ENCODE measurements around the gene DMBX1.
A peak's percentile ranks its signal among the peaks of the same experiment; 100 is the strongest.

The DMBX1 gene

GRCh38 chr1:46493316-46494032 is 3.8 kb downstream of the DMBX1 start:
- no peak overlapping the region for H2BK15ac ChIP-seq (ENCODE audit: low read length)
- no peak overlapping the region for H4K8ac ChIP-seq (ENCODE audit: low read depth, low read length)
- H3K4me1 ChIP-seq (ENCODE audit: control insufficient read depth in 2 of 2, insufficient read depth in 1 of 2, low read depth in 1 of 2, low read length in 2 of 2): peaks cover 0 to 14% of the 10 kb centered on the region in 2 donors
- H3K27me3 ChIP-seq (ENCODE audit: control insufficient read depth in 3 of 3, insufficient read depth in 3 of 3, low read depth in 1 of 3, low read length in 3 of 3): peaks cover 48 to 98% (median 77%) of the 10 kb centered on the region in 3 experiments
- H3K18ac ChIP-seq (ENCODE audit: low read length): peak overlapping the region; percentile 85
- H3K79me1 ChIP-seq (ENCODE audit: low read depth, low read length): no peaks in the 10 kb centered on the region
- H2AFZ ChIP-seq (ENCODE audit: low read length): no peak overlapping the region
- WGBS, 2 donors (ENCODE audit: extremely low coverage in 2 of 2, insufficient read length in 2 of 2, insufficient replicate concordance in 1 of 2): no CpG with 5 or more reads among the region's 19 CpGs
- H3K23ac ChIP-seq (ENCODE audit: low read depth, low read length, poor library complexity): no peak overlapping the region
- H2AK5ac ChIP-seq (ENCODE audit: low read depth, low read length): no peak overlapping the region
- H2BK12ac ChIP-seq (ENCODE audit: low read length): no peak overlapping the region
- H3K9ac ChIP-seq (ENCODE audit: low read depth, low read length, poor library complexity): no peak overlapping the region
- H3K27ac ChIP-seq (replicated peaks; ENCODE audit: low read length): no peak overlapping the region
- H3K14ac ChIP-seq (ENCODE audit: low read length): no peak overlapping the region
- H2BK5ac ChIP-seq (ENCODE audit: low read length): no peak overlapping the region
- no peak for DNase-seq (ENCODE audit: low spot score)
- H3K36me3 ChIP-seq (replicated peaks in 1 of 2; ENCODE audit: control insufficient read depth in 2 of 2, insufficient read depth in 2 of 2, low read length in 2 of 2): no peaks in the 10 kb centered on the region
- no peaks in the 10 kb centered on the region for H3K9me3 ChIP-seq (replicated peaks in 1 of 2; ENCODE audit: control insufficient read depth in 2 of 2, insufficient read depth in 1 of 2, low read depth in 1 of 2, low read length in 2 of 2)
- H4K91ac ChIP-seq (ENCODE audit: low read depth, low read length, poor library complexity): no peak overlapping the region
- H3K4ac ChIP-seq (ENCODE audit: low read length): no peak overlapping the region
- no peak overlapping the region for H2BK120ac ChIP-seq (ENCODE audit: low read depth, low read length)
- H3K4me2 ChIP-seq (ENCODE audit: insufficient read depth, low read length, poor library complexity, severe bottlenecking): no peak overlapping the region
- peak overlapping the region in 1 of 2 donors; percentile 7 for H3K4me3 ChIP-seq (ENCODE audit: low read length in 2 of 2)

- H2AK5ac ChIP-seq (ENCODE audit: low read depth, low read length): no peak overlapping the region
- no peak overlapping the region for H3K4me3 ChIP-seq (ENCODE audit: low read length in 2 of 2)
- no peak overlapping the region for H2AFZ ChIP-seq (ENCODE audit: low read length)
- no peak overlapping the region for H3K4ac ChIP-seq (ENCODE audit: low read length)
- no peak overlapping the region for H4K91ac ChIP-seq (ENCODE audit: low read depth, low read length, poor library complexity)
- no peak overlapping the region for H2BK5ac ChIP-seq (ENCODE audit: low read length)
- H4K8ac ChIP-seq (ENCODE audit: low read depth, low read length): no peak overlapping the region
- no peak overlapping the region for H3K9ac ChIP-seq (ENCODE audit: low read depth, low read length, poor library complexity)
- DNase-seq (ENCODE audit: low spot score): no peak
- no peaks in the 10 kb centered on the region for H3K36me3 ChIP-seq (replicated peaks in 1 of 2; ENCODE audit: control insufficient read depth in 2 of 2, insufficient read depth in 2 of 2, low read length in 2 of 2)
- peaks cover 0 to 5% of the 10 kb centered on the region in 2 donors for H3K4me1 ChIP-seq (ENCODE audit: control insufficient read depth in 2 of 2, insufficient read depth in 1 of 2, low read depth in 1 of 2, low read length in 2 of 2)
- H3K23ac ChIP-seq (ENCODE audit: low read depth, low read length, poor library complexity): no peak overlapping the region
- H2BK12ac ChIP-seq (ENCODE audit: low read length): no peak overlapping the region
- no peak overlapping the region for H3K4me2 ChIP-seq (ENCODE audit: insufficient read depth, low read length, poor library complexity, severe bottlenecking)
- no peak overlapping the region for H3K18ac ChIP-seq (ENCODE audit: low read length)
- peak overlapping the region; percentile 3 for H3K14ac ChIP-seq (ENCODE audit: low read length)
- no peak overlapping the region for H2BK15ac ChIP-seq (ENCODE audit: low read length)
- H3K79me1 ChIP-seq (ENCODE audit: low read depth, low read length): no peaks in the 10 kb centered on the region
- no peak overlapping the region for H3K27ac ChIP-seq (replicated peaks; ENCODE audit: low read length)
- no peaks in the 10 kb centered on the region for H3K9me3 ChIP-seq (replicated peaks in 1 of 2; ENCODE audit: control insufficient read depth in 2 of 2, insufficient read depth in 1 of 2, low read depth in 1 of 2, low read length in 2 of 2)
- peaks cover 37 to 96% (median 64%) of the 10 kb centered on the region in 3 experiments for H3K27me3 ChIP-seq (ENCODE audit: control insufficient read depth in 3 of 3, insufficient read depth in 3 of 3, low read depth in 1 of 3, low read length in 3 of 3)
- H2BK120ac ChIP-seq (ENCODE audit: low read depth, low read length): no peak overlapping the region
- no CpG with 5 or more reads among the region's 1 CpG for WGBS, 2 donors (ENCODE audit: extremely low coverage in 2 of 2, insufficient read length in 2 of 2, insufficient replicate concordance in 1 of 2)
Measured at GRCh38 chr1:46494910-46495309, 5.3 kb downstream of the DMBX1 start.

GRCh38 chr1:46495778-46496177 is 6.1 kb downstream of the DMBX1 start:
- Histone ChIP-seq H3K4me3 (ENCODE audit: low read length in 2 of 2) (no peak overlapping the region), H2AK5ac (ENCODE audit: low read depth, low read length) (no peak overlapping the region), H2BK12ac (ENCODE audit: low read length) (no peak overlapping the region), H2BK120ac (ENCODE audit: low read depth, low read length) (no peak overlapping the region), H2BK5ac (ENCODE audit: low read length) (no peak overlapping the region), H3K36me3 (replicated peaks in 1 of 2; ENCODE audit: control insufficient read depth in 2 of 2, insufficient read depth in 2 of 2, low read length in 2 of 2) (no peaks in the 10 kb centered on the region), H3K27ac (replicated peaks; ENCODE audit: low read length) (no peak overlapping the region), H3K23ac (ENCODE audit: low read depth, low read length, poor library complexity) (no peak overlapping the region), H4K91ac (ENCODE audit: low read depth, low read length, poor library complexity) (no peak overlapping the region), H2BK15ac (ENCODE audit: low read length) (no peak overlapping the region), H3K9ac (ENCODE audit: low read depth, low read length, poor library complexity) (no peak overlapping the region), H3K4me2 (ENCODE audit: insufficient read depth, low read length, poor library complexity, severe bottlenecking) (no peak overlapping the region), H2AFZ (ENCODE audit: low read length) (no peak overlapping the region), H3K14ac (ENCODE audit: low read length) (no peak overlapping the region), H4K8ac (ENCODE audit: low read depth, low read length) (no peak overlapping the region), H3K27me3 (ENCODE audit: control insufficient read depth in 3 of 3, insufficient read depth in 3 of 3, low read depth in 1 of 3, low read length in 3 of 3) (peaks cover 28 to 95% (median 55%) of the 10 kb centered on the region in 3 experiments), H3K4ac (ENCODE audit: low read length) (no peak overlapping the region), H3K18ac (ENCODE audit: low read length) (no peak overlapping the region), H3K79me1 (ENCODE audit: low read depth, low read length) (no peaks in the 10 kb centered on the region), H3K9me3 (replicated peaks in 1 of 2; ENCODE audit: control insufficient read depth in 2 of 2, insufficient read depth in 1 of 2, low read depth in 1 of 2, low read length in 2 of 2) (no peaks in the 10 kb centered on the region), H3K4me1 (ENCODE audit: control insufficient read depth in 2 of 2, insufficient read depth in 1 of 2, low read depth in 1 of 2, low read length in 2 of 2) (peaks cover 0 to 3% of the 10 kb centered on the region in 2 donors)
- WGBS, 2 donors (ENCODE audit: extremely low coverage in 2 of 2, insufficient read length in 2 of 2, insufficient replicate concordance in 1 of 2): no CpG with 5 or more reads among the region's 2 CpGs
- DNase-seq (ENCODE audit: low spot score): no peak

GRCh38 chr1:46496505-46496904 is 6.9 kb downstream of the DMBX1 start:
- no peak overlapping the region for H3K27ac ChIP-seq (replicated peaks; ENCODE audit: low read length)
- no peak overlapping the region for H2AK5ac ChIP-seq (ENCODE audit: low read depth, low read length)
- no peak overlapping the region for H2BK15ac ChIP-seq (ENCODE audit: low read length)
- no peak overlapping the region for H2BK12ac ChIP-seq (ENCODE audit: low read length)
- DNase-seq (ENCODE audit: low spot score): no peak
- no peak overlapping the region for H4K91ac ChIP-seq (ENCODE audit: low read depth, low read length, poor library complexity)
- H3K4me1 ChIP-seq (ENCODE audit: control insufficient read depth in 2 of 2, insufficient read depth in 1 of 2, low read depth in 1 of 2, low read length in 2 of 2): peaks cover 0 to 3% of the 10 kb centered on the region in 2 donors
- H3K23ac ChIP-seq (ENCODE audit: low read depth, low read length, poor library complexity): no peak overlapping the region
- no CpG with 5 or more reads among the region's 6 CpGs for WGBS, 2 donors (ENCODE audit: extremely low coverage in 2 of 2, insufficient read length in 2 of 2, insufficient replicate concordance in 1 of 2)
- H3K4ac ChIP-seq (ENCODE audit: low read length): no peak overlapping the region
- no peak overlapping the region for H2BK120ac ChIP-seq (ENCODE audit: low read depth, low read length)
- peaks cover 21 to 94% (median 48%) of the 10 kb centered on the region in 3 experiments for H3K27me3 ChIP-seq (ENCODE audit: control insufficient read depth in 3 of 3, insufficient read depth in 3 of 3, low read depth in 1 of 3, low read length in 3 of 3)
- H2AFZ ChIP-seq (ENCODE audit: low read length): no peak overlapping the region
- no peaks in the 10 kb centered on the region for H3K36me3 ChIP-seq (replicated peaks in 1 of 2; ENCODE audit: control insufficient read depth in 2 of 2, insufficient read depth in 2 of 2, low read length in 2 of 2)
- no peak overlapping the region for H3K4me2 ChIP-seq (ENCODE audit: insufficient read depth, low read length, poor library complexity, severe bottlenecking)
- H2BK5ac ChIP-seq (ENCODE audit: low read length): no peak overlapping the region
- no peak overlapping the region for H3K4me3 ChIP-seq (ENCODE audit: low read length in 2 of 2)
- H3K9ac ChIP-seq (ENCODE audit: low read depth, low read length, poor library complexity): no peak overlapping the region
- no peaks in the 10 kb centered on the region for H3K9me3 ChIP-seq (replicated peaks in 1 of 2; ENCODE audit: control insufficient read depth in 2 of 2, insufficient read depth in 1 of 2, low read depth in 1 of 2, low read length in 2 of 2)
- no peak overlapping the region for H4K8ac ChIP-seq (ENCODE audit: low read depth, low read length)
- H3K18ac ChIP-seq (ENCODE audit: low read length): no peak overlapping the region
- H3K79me1 ChIP-seq (ENCODE audit: low read depth, low read length): no peaks in the 10 kb centered on the region
- no peak overlapping the region for H3K14ac ChIP-seq (ENCODE audit: low read length)
